DND-41 (cell line): Measurements from ENCODE around the gene PCDHGA1.

ENCODE experiments used
- ATAC-seq: fragments of 200-7000 bp; cut with Tn5 transposase; 3 replicates; pipeline ENCODE4 v1.9.1; 2021; ENCODE audit warnings: low read depth; ENCODE audit not compliant: insufficient read depth
- DNase-seq: peaks from one replicate; pipeline ENCODE4 v3.0.0-alpha.2; 2020
- H2AFZ ChIP-seq: 2 replicates; pipeline ENCODE4 v1.6.0; 2012; ENCODE audit warnings: low read depth, low read length
- H3K27ac ChIP-seq: 2 replicates; pipeline ENCODE4 v1.5.1; 2012; ENCODE audit warnings: low read length, inconsistent platforms
- H3K27me3 ChIP-seq: fragments of 200-600 bp; sonication (generic); 2 replicates; pipeline ENCODE4 v1.6.0; 2012; ENCODE audit warnings: low read length, mild to moderate bottlenecking, inconsistent platforms; ENCODE audit not compliant: insufficient read depth, poor library complexity
- H3K36me3 ChIP-seq: 2 replicates; pipeline ENCODE4 v1.5.1; 2012; ENCODE audit warnings: low read length, inconsistent platforms; ENCODE audit not compliant: insufficient read depth
- H3K4me1 ChIP-seq: 2 replicates; pipeline ENCODE4 v1.5.1; 2012; ENCODE audit warnings: mild to moderate bottlenecking, low read length; ENCODE audit not compliant: insufficient read depth
- H3K4me2 ChIP-seq: 2 replicates; pipeline ENCODE4 v1.6.0; 2012; ENCODE audit warnings: mild to moderate bottlenecking, moderate library complexity, low read length, inconsistent platforms; ENCODE audit not compliant: insufficient read depth
- H3K4me3 ChIP-seq, 2 experiments: fragments of 200-600 bp in 1 of 2; shearing (Covaris generic) in 1 of 2; 2 replicates each; pipeline ENCODE4 v1.5.1; 2012 to 2016; ENCODE audit warnings: inconsistent platforms in 2 of 2, low read length in 2 of 2, mild to moderate bottlenecking in 2 of 2, low read depth in 1 of 2, moderate library complexity in 1 of 2
- H3K79me2 ChIP-seq: 2 replicates; pipeline ENCODE4 v1.6.0; 2012; ENCODE audit warnings: low read length, inconsistent platforms; ENCODE audit not compliant: insufficient read depth
- H3K9ac ChIP-seq: 2 replicates; pipeline ENCODE4 v1.6.0; 2012; ENCODE audit warnings: low read depth, mild to moderate bottlenecking, inconsistent platforms, low read length, moderate library complexity
- H3K9me3 ChIP-seq: 2 replicates; pipeline ENCODE4 v1.5.1; 2012; ENCODE audit warnings: low read length, moderate library complexity, mild to moderate bottlenecking, inconsistent platforms; ENCODE audit not compliant: insufficient read depth, severe bottlenecking
- H4K20me1 ChIP-seq: 2 replicates; pipeline ENCODE4 v1.6.0; 2012; ENCODE audit warnings: low read length; ENCODE audit not compliant: insufficient read depth
- EZH2 ChIP-seq: IDR thresholded peaks from 3 replicates; pipeline ENCODE4 v1.6.1; 2012; ENCODE audit warnings: borderline replicate concordance, low read depth, mild to moderate bottlenecking, moderate library complexity, low read length, inconsistent platforms; ENCODE audit not compliant: severe bottlenecking
- TF ChIP-seq, protein P1 (sequence below): IDR thresholded peaks from 2 replicates; pipeline ENCODE4 v1.5.1; 2012; ENCODE audit warnings: borderline replicate concordance, low read length, moderate library complexity, mild to moderate bottlenecking; ENCODE audit not compliant: poor library complexity, severe bottlenecking; ENCODE audit errors: extremely low read depth

PCDHGA1 gene

DNA sequence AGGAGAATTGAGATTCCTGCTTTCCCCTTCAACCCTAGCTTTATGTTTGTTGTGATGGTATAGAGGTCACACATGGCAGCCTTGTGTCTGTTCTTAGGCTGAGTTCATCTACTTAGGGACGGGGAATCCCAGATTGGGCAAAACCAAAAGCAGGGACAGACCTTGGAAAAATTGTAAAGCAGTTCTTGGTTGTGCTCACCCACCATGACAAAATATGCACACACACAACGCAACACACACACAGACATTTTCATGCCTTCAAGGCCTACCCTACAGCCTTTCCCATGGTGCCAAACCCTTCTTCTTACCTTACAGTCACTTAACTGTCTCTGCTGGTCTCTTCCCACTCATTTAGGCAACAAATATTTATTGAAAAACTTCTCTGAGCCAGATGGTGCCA, 173.4 kb downstream of the PCDHGA1 start:
- Histone ChIP-seq H3K4me3 (no peak overlapping the region), H3K36me3 (no peaks in the 10 kb centered on the region), H3K4me2 (no peak overlapping the region), H2AFZ (no peak overlapping the region), H4K20me1 (no peaks in the 10 kb centered on the region), H3K27ac (no peak overlapping the region), H3K9ac (no peak overlapping the region), H3K9me3 (no peaks in the 10 kb centered on the region), H3K4me1 (no peaks in the 10 kb centered on the region), H3K27me3 (no peaks in the 10 kb centered on the region), H3K79me2 (no peaks in the 10 kb centered on the region)
- no peak for ATAC-seq
- no peak for TF ChIP-seq EZH2
- TF ChIP-seq, protein P1, sequence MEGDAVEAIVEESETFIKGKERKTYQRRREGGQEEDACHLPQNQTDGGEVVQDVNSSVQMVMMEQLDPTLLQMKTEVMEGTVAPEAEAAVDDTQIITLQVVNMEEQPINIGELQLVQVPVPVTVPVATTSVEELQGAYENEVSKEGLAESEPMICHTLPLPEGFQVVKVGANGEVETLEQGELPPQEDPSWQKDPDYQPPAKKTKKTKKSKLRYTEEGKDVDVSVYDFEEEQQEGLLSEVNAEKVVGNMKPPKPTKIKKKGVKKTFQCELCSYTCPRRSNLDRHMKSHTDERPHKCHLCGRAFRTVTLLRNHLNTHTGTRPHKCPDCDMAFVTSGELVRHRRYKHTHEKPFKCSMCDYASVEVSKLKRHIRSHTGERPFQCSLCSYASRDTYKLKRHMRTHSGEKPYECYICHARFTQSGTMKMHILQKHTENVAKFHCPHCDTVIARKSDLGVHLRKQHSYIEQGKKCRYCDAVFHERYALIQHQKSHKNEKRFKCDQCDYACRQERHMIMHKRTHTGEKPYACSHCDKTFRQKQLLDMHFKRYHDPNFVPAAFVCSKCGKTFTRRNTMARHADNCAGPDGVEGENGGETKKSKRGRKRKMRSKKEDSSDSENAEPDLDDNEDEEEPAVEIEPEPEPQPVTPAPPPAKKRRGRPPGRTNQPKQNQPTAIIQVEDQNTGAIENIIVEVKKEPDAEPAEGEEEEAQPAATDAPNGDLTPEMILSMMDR: no peak
- no peak for DNase-seq

DNA sequence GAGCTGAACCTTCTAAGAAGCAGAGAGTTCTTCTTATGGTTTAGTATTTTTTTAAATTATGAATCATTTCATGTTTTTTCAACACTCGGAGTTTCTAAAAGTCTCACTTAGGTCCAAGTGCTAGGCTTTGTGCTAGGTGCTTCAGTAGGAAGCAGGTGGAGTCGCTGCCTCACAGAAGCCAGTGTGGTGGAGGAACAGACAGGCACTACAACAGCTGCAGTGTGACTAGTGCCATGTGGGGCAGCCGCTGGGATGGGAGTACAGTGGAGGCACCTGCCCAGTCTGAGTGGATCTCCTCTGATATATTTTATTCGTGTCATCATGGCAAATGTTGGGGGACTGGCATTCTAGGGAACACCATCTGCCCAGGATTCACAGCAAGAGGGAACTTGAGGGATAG, 173.9 kb downstream of the PCDHGA1 start:
- DNase-seq: no peak
- no peaks in the 10 kb centered on the region for H3K4me1 ChIP-seq
- H3K79me2 ChIP-seq: no peaks in the 10 kb centered on the region
- TF ChIP-seq EZH2: no peak
- TF ChIP-seq, protein P1: no peak
- H3K9ac ChIP-seq: no peak overlapping the region
- no peaks in the 10 kb centered on the region for H3K36me3 ChIP-seq
- H4K20me1 ChIP-seq: no peaks in the 10 kb centered on the region
- no peak overlapping the region for H3K27ac ChIP-seq
- H3K4me3 ChIP-seq: no peak overlapping the region
- ATAC-seq: no peak
- no peak overlapping the region for H2AFZ ChIP-seq
- H3K9me3 ChIP-seq: no peaks in the 10 kb centered on the region
- H3K4me2 ChIP-seq: no peak overlapping the region
- H3K27me3 ChIP-seq: no peaks in the 10 kb centered on the region

- H3K9ac ChIP-seq: no peak overlapping the region
- DNase-seq: no peak
- TF ChIP-seq, protein P1: no peak
- TF ChIP-seq EZH2: no peak
- no peaks in the 10 kb centered on the region for H3K79me2 ChIP-seq
- H3K9me3 ChIP-seq: no peaks in the 10 kb centered on the region
- no peak for ATAC-seq
- no peaks in the 10 kb centered on the region for H4K20me1 ChIP-seq
- H3K4me3 ChIP-seq: no peak overlapping the region
- H3K27me3 ChIP-seq: no peaks in the 10 kb centered on the region
- H3K4me1 ChIP-seq: no peaks in the 10 kb centered on the region
- no peaks in the 10 kb centered on the region for H3K36me3 ChIP-seq
- no peak overlapping the region for H2AFZ ChIP-seq
- no peak overlapping the region for H3K4me2 ChIP-seq
- no peak overlapping the region for H3K27ac ChIP-seq
These were observed 176.3 kb downstream of the PCDHGA1 start for GRCh38 chr5:141506381-141507155.
